IMR-90 (cell line): ENCODE data around the gene APCDD1. TPM values are rescaled to one million over a fixed set of nuclear protein-coding genes. Genes with fewer than 3 reads are reported as not detected.

ENCODE experiments used
- ATAC-seq: fragments of 200-7000 bp; cut with Tn5 transposase; 2 replicates; pipeline ENCODE4 v1.9.1; 2020; ENCODE audit warnings: low read depth, mild to moderate bottlenecking, moderate library complexity
- BruUV-seq: library from RNA; stranded (reverse); fragments of 400-500 nt; replicated peaks from 2 replicates; lab custom pipeline; 2021; lab: Mats Ljungman, UMichigan
- CTCF ChIA-PET: fragments of 300-600 bp; formaldehyde crosslinking; extraction: SDS; loops from one replicate; lab custom pipeline; 2021; ENCODE audit warnings: antibody characterized with exemption; lab: Yijun Ruan, JAX
- POLR2A ChIA-PET: fragments of 300-600 bp; sonication (Branson Sonifier 250); formaldehyde crosslinking; loops from one replicate; lab custom pipeline; 2022; ENCODE audit warnings: antibody characterized with exemption; ENCODE audit not compliant: unreplicated experiment; lab: Charles Lee
- DNase-seq: peaks from one replicate; pipeline ENCODE4 v3.0.0; 2013
- H2AFZ ChIP-seq: replicated peaks from 2 replicates; pipeline ENCODE3; 2013; ENCODE audit warnings: low read length, mild to moderate bottlenecking; ENCODE audit not compliant: poor library complexity
- H2AK5ac ChIP-seq: 2 replicates; pipeline ENCODE4 v1.6.1; 2013; ENCODE audit warnings: low read depth, low read length, inconsistent platforms
- H2AK9ac ChIP-seq: replicated peaks from 2 replicates; pipeline ENCODE3; 2013; ENCODE audit warnings: mild to moderate bottlenecking, low read depth, low read length, moderate library complexity; ENCODE audit not compliant: poor library complexity
- H2BK120ac ChIP-seq: 2 replicates; pipeline ENCODE4 v1.6.1; 2013; ENCODE audit warnings: low read depth, low read length, inconsistent platforms
- H2BK15ac ChIP-seq: 3 replicates; pipeline ENCODE4 v1.6.1; 2013; ENCODE audit warnings: low read depth, low read length, inconsistent platforms
- H2BK20ac ChIP-seq: 2 replicates; pipeline ENCODE4 v1.6.1; 2013; ENCODE audit warnings: low read depth, mild to moderate bottlenecking, inconsistent platforms, low read length, moderate library complexity
- H2BK5ac ChIP-seq: 2 replicates; pipeline ENCODE4 v1.6.1; 2013; ENCODE audit warnings: mild to moderate bottlenecking, low read depth, low read length, inconsistent platforms; ENCODE audit not compliant: poor library complexity, severe bottlenecking
- H3K14ac ChIP-seq: replicated peaks from 2 replicates; pipeline ENCODE4 v1.6.1; 2013; ENCODE audit warnings: low read depth, low read length, inconsistent platforms
- H3K18ac ChIP-seq: 2 replicates; pipeline ENCODE4 v1.6.1; 2013; ENCODE audit warnings: low read depth, low read length, control low read depth
- H3K23ac ChIP-seq: 2 replicates; pipeline ENCODE4 v1.6.1; 2013; ENCODE audit warnings: low read depth, low read length, inconsistent platforms
- H3K27ac ChIP-seq: 2 replicates; pipeline ENCODE4 v1.5.1; 2013; ENCODE audit warnings: mild to moderate bottlenecking, control low read depth, low read length; ENCODE audit not compliant: insufficient read depth
- H3K27me3 ChIP-seq: 2 replicates; pipeline ENCODE4 v1.6.1; 2013; ENCODE audit warnings: low read length; ENCODE audit not compliant: control insufficient read depth, insufficient read depth
- H3K36me3 ChIP-seq: 2 replicates; pipeline ENCODE4 v1.6.1; 2013; ENCODE audit warnings: low read length, mixed read lengths; ENCODE audit not compliant: control insufficient read depth, insufficient read depth
- H3K4ac ChIP-seq: 2 replicates; pipeline ENCODE4 v1.6.1; 2013; ENCODE audit warnings: low read depth, low read length, inconsistent platforms
- H3K4me1 ChIP-seq: 2 replicates; pipeline ENCODE4 v1.6.1; 2013; ENCODE audit warnings: low read length, mixed read lengths; ENCODE audit not compliant: control insufficient read depth, insufficient read depth
- H3K4me2 ChIP-seq: 2 replicates; pipeline ENCODE4 v1.6.1; 2013; ENCODE audit warnings: low read depth, mild to moderate bottlenecking, control low read depth, low read length, moderate library complexity
- H3K4me3 ChIP-seq: 2 replicates; pipeline ENCODE4 v1.5.1; 2013; ENCODE audit warnings: low read depth, mild to moderate bottlenecking, control low read depth, low read length, moderate library complexity; ENCODE audit not compliant: insufficient read depth
- H3K56ac ChIP-seq: 2 replicates; pipeline ENCODE4 v1.6.1; 2013; ENCODE audit warnings: low read length, inconsistent platforms; ENCODE audit not compliant: insufficient read depth; ENCODE audit errors: extremely low read depth
- H3K79me1 ChIP-seq, 2 experiments: 2 replicates each; pipeline ENCODE4 v1.6.1; 2013; ENCODE audit warnings: low read length in 2 of 2, inconsistent platforms in 1 of 2, low read depth in 1 of 2
- H3K9ac ChIP-seq: 2 replicates; pipeline ENCODE4 v1.6.1; 2013; ENCODE audit warnings: low read depth, low read length, control low read depth
- H3K9me1 ChIP-seq: 2 replicates; pipeline ENCODE4 v1.6.1; 2013; ENCODE audit warnings: low read length, inconsistent platforms; ENCODE audit not compliant: insufficient read depth
- H3K9me3 ChIP-seq: 2 replicates; pipeline ENCODE4 v1.6.1; 2013; ENCODE audit warnings: low read length; ENCODE audit not compliant: control insufficient read depth, insufficient read depth
- H4K20me1 ChIP-seq: 2 replicates; pipeline ENCODE4 v1.6.1; 2013; ENCODE audit warnings: low read length, inconsistent platforms; ENCODE audit not compliant: insufficient read depth
- H4K5ac ChIP-seq: 2 replicates; pipeline ENCODE4 v1.6.1; 2013; ENCODE audit warnings: mild to moderate bottlenecking, low read depth, low read length, control low read depth
- H4K8ac ChIP-seq, 2 experiments: 2 replicates each; pipeline ENCODE4 v1.6.1; 2013; ENCODE audit warnings: low read depth in 2 of 2, low read length in 2 of 2, control low read depth in 1 of 2, inconsistent platforms in 1 of 2
- H4K91ac ChIP-seq: 2 replicates; pipeline ENCODE4 v1.6.1; 2013; ENCODE audit warnings: low read depth, low read length, inconsistent platforms; ENCODE audit not compliant: insufficient read depth
- BHLHE40 ChIP-seq: fragments of 150-350 bp; IDR thresholded peaks from 2 replicates; pipeline ENCODE4 v1.6.1; 2016; ENCODE audit warnings: mild to moderate bottlenecking, low read depth, low read length
- RAD21 ChIP-seq: IDR thresholded peaks from 2 replicates; pipeline ENCODE4 v1.6.1; 2012; ENCODE audit warnings: low read length, improper control_type of control experiment
- USF2 ChIP-seq: fragments of 150-350 bp; IDR thresholded peaks from 2 replicates; pipeline ENCODE4 v1.6.1; 2017; ENCODE audit warnings: mild to moderate bottlenecking, antibody characterized with exemption, low read length, low read depth
- WGBS, 2 experiments: methylation state at CpG; one replicate each; pipeline versions ENCODE4 v1.1.5 to v1.1.7; 2013; ENCODE audit warnings: missing lambda C conversion rate in 2 of 2; ENCODE audit not compliant: insufficient read length in 1 of 2; ENCODE audit errors: extremely low coverage in 2 of 2; 5-methylcytosine and 5-hydroxymethylcytosine counted together
- dilution Hi-C: fragments of 300-500 bp; cut with HindIII; formaldehyde crosslinking; loops from one replicate; pipeline ENCODE4 v1.14.3; 2018; ENCODE audit warnings: low sequenced_read_pairs; ENCODE audit not compliant: unreplicated experiment
- in situ Hi-C: fragments of 300-500 bp; cut with MboI; formaldehyde crosslinking; loops from 3 replicates; pipeline ENCODE4 v1.14.3; 2019; ENCODE audit warnings: low sequenced_read_pairs, inconsistent platforms, mixed read lengths
- intact Hi-C: fragments of 100-400 bp; cut with micrococcal nuclease; formaldehyde crosslinking; loops from 2 replicates; pipeline ENCODE4 v1.10.0; 2022
- polyA plus RNA-seq, 3 experiments: library from polyadenylated mRNA; depleted of rRNA; stranded (reverse); fragments of >200 nt; gene quantifications; 2 replicates each; pipeline ENCODE4 v1.2.3, GENCODE V29; 2012; ENCODE audit warnings: low replicate concordance in 1 of 3
- total RNA-seq: library from RNA; depleted of rRNA; stranded (reverse); fragments of >200 nt; gene quantifications from 2 replicates; pipeline ENCODE4 v1.2.3, GENCODE V29; 2012

The APCDD1 gene
- total and polyA plus RNA-seq, 2 of the 4 experiments (the other 2 are of a cell fraction): 1.1 to 2.2 TPM

- intact Hi-C loops (no loop called here), in situ Hi-C loops (no loop called here), dilution Hi-C loops (no loop called here)
- Histone ChIP-seq H3K9me1 (no peaks in the 10 kb centered on the region), H2BK120ac (no peak overlapping the region), H4K20me1 (no peaks in the 10 kb centered on the region), H4K91ac (no peak overlapping the region), H3K36me3 (no peaks in the 10 kb centered on the region), H3K9me3 (no peaks in the 10 kb centered on the region), H2AFZ (no peak overlapping the region), H3K56ac (no peak overlapping the region), H3K23ac (no peak overlapping the region), H2BK15ac (no peak overlapping the region), H3K4me3 (no peak overlapping the region), H3K27ac (no peak overlapping the region), H3K79me1 (no peaks in the 10 kb centered on the region), H3K14ac (no peak overlapping the region), H4K8ac (no peak overlapping the region), H3K9ac (no peak overlapping the region), H3K4me2 (no peak overlapping the region), H2AK5ac (no peak overlapping the region), H4K5ac (no peak overlapping the region), H3K18ac (no peak overlapping the region), H3K4me1 (peaks cover 4% of the 10 kb centered on the region; the same call in 1 of the 2 replicates), H3K4ac (no peak overlapping the region), H3K27me3 (peaks cover 27% of the 10 kb centered on the region), H2AK9ac (no peak overlapping the region), H2BK20ac (no peak overlapping the region), H2BK5ac (no peak overlapping the region)
- DNase-seq (no peak), ATAC-seq (no peak)
- no CpG with 5 or more reads among the region's 2 CpGs for WGBS, 2 experiments
- CTCF ChIA-PET: no interaction called here
- TF ChIP-seq USF2 (no peak), BHLHE40 (no peak), RAD21 (no peak)
- POLR2A ChIA-PET: no interaction called here
- no TSS peak for BruUV-seq
Observed at GRCh38 chr18:10477863-10478260, 23.4 kb downstream of the APCDD1 start.
